NT2/D1 (cell line): ENCODE measurements around the gene RAPGEF4.

Experiments
- SUZ12 ChIP-seq: IDR thresholded peaks from 2 replicates; pipeline ENCODE4 v1.6.1; 2011; ENCODE audit not compliant: insufficient read length, insufficient read depth; ENCODE audit errors: extremely low read depth
- YY1 ChIP-seq: IDR thresholded peaks from 2 replicates; pipeline ENCODE4 v1.6.1; 2011; ENCODE audit not compliant: insufficient read length, insufficient read depth
- ZNF274 ChIP-seq: IDR thresholded peaks from 2 replicates; pipeline ENCODE4 v1.6.1; 2011; ENCODE audit warnings: mild to moderate bottlenecking, low read depth, low read length

DNA sequence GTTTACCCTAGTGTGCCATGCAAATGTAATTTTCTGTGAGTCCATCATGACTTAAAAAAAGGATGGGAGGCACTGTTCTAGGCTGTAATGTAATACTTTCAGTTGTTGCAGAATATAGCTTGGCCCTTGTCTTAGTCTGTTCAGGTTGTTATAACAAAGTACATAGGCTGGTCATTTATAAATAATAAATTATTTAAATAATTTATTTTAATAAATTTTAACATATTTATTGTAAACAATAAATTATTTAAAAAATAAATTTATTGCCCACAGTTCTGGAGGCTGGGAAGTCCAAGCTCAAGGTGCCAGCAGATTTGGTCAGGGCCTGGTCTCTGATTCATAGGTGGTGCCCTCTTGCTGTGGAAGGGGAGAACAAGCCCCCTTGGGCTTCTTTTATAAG is 35.2 kb downstream of the RAPGEF4 start:
- TF ChIP-seq SUZ12 (no peak), YY1 (no peak), ZNF274 (no peak)
